HEK293 (cell line): Measurements from ENCODE around the gene RFK.

ENCODE experiments used
- CTCF ChIA-PET: fragments of 350-600 bp; formaldehyde crosslinking; extraction: SDS; loops from one replicate; lab custom pipeline; 2021; ENCODE audit warnings: antibody characterized with exemption; lab: Yijun Ruan, JAX
- POLR2A ChIA-PET: fragments of 300-600 bp; formaldehyde crosslinking; extraction: SDS; loops from one replicate; lab custom pipeline; 2020; ENCODE audit warnings: antibody characterized with exemption, inconsistent platforms; lab: Yijun Ruan, JAX
- H3K27ac ChIP-seq: fragments of 200-500 bp; sonication (Bioruptor generic); 2 replicates; pipeline ENCODE4 v1.5.1; 2014; ENCODE audit warnings: low read depth, low read length, control low read depth, inconsistent platforms; ENCODE audit errors: extremely low read depth
- H3K36me3 ChIP-seq, 2 experiments: fragments of 200-500 bp in 1 of 2; sonication (Bioruptor generic) in 1 of 2; 1 replicate in 1 of 2; 2 replicates in 1 of 2; pipeline ENCODE4 v1.5.1; 2014 to 2017; ENCODE audit warnings: inconsistent platforms in 2 of 2, low read length in 2 of 2; ENCODE audit not compliant: control insufficient read depth in 2 of 2, insufficient read depth in 1 of 2
- H3K4me1 ChIP-seq: fragments of 200-500 bp; sonication (Bioruptor generic); 2 replicates; pipeline ENCODE4 v1.5.1; 2014; ENCODE audit warnings: mild to moderate bottlenecking, low read length, inconsistent platforms; ENCODE audit not compliant: control insufficient read depth, insufficient read depth
- H3K4me3 ChIP-seq: 2 replicates; pipeline ENCODE4 v1.5.1; 2011; ENCODE audit warnings: low read depth, mild to moderate bottlenecking, control low read depth, low read length, moderate library complexity
- H3K9me3 ChIP-seq: fragments of 200-500 bp; sonication (Bioruptor generic); 2 replicates; pipeline ENCODE4 v1.5.1; 2014; ENCODE audit warnings: low read depth, low read length, inconsistent platforms; ENCODE audit not compliant: control insufficient read depth, insufficient read depth
- AEBP2 ChIP-seq: fragments of 450-650 bp; formaldehyde crosslinking; IDR thresholded peaks from 2 replicates; pipeline ENCODE4 v1.5.1; 2016; ENCODE audit warnings: missing biosample characterization, missing genetic modification characterization, borderline replicate concordance
- GLIS1 ChIP-seq: fragments of 450-650 bp; formaldehyde crosslinking; IDR thresholded peaks from 2 replicates; pipeline ENCODE4 v1.5.1; 2016; ENCODE audit warnings: missing biosample characterization, missing genetic modification characterization
- GLIS2 ChIP-seq: fragments of 450-650 bp; formaldehyde crosslinking; IDR thresholded peaks from 2 replicates; pipeline ENCODE4 v1.5.1; 2016; ENCODE audit warnings: missing biosample characterization, missing genetic modification characterization
- KLF9 ChIP-seq: fragments of 450-650 bp; formaldehyde crosslinking; IDR thresholded peaks from 2 replicates; pipeline ENCODE4 v1.5.1; 2016; ENCODE audit warnings: missing biosample characterization, missing genetic modification characterization, low read depth
- MEIS1 ChIP-seq: sonication (generic); formaldehyde crosslinking; IDR thresholded peaks from 2 replicates; pipeline ENCODE4 v1.8.1; 2022; ENCODE audit warnings: missing genetic modification reagents, mild to moderate bottlenecking, borderline replicate concordance
- PRDM4 ChIP-seq: fragments of 450-650 bp; formaldehyde crosslinking; IDR thresholded peaks from 2 replicates; pipeline ENCODE4 v1.5.1; 2017; ENCODE audit warnings: missing biosample characterization, missing genetic modification characterization
- TRIM28 ChIP-seq: IDR thresholded peaks from 2 replicates; pipeline ENCODE4 v1.6.1; 2011; ENCODE audit warnings: low read length, control low read depth, borderline replicate concordance
- ZBTB21 ChIP-seq: fragments of 450-650 bp; formaldehyde crosslinking; IDR thresholded peaks from 2 replicates; pipeline ENCODE4 v1.5.1; 2017; ENCODE audit warnings: missing biosample characterization, missing genetic modification characterization
- ZBTB8A ChIP-seq: fragments of 450-650 bp; formaldehyde crosslinking; IDR thresholded peaks from 2 replicates; pipeline ENCODE4 v1.5.1; 2016; ENCODE audit warnings: missing biosample characterization, missing genetic modification characterization
- ZNF114 ChIP-seq: fragments of 450-650 bp; formaldehyde crosslinking; IDR thresholded peaks from 2 replicates; pipeline ENCODE4 v1.5.0; 2017; ENCODE audit warnings: missing biosample characterization, missing genetic modification characterization
- ZNF16 ChIP-seq: fragments of 450-650 bp; formaldehyde crosslinking; IDR thresholded peaks from 2 replicates; pipeline ENCODE4 v1.5.1; 2016; ENCODE audit warnings: low read depth, missing biosample characterization, missing genetic modification characterization
- ZNF18 ChIP-seq: fragments of 450-650 bp; formaldehyde crosslinking; IDR thresholded peaks from 2 replicates; pipeline ENCODE4 v1.5.1; 2016; ENCODE audit warnings: missing biosample characterization, missing genetic modification characterization
- ZNF350 ChIP-seq: fragments of 450-650 bp; formaldehyde crosslinking; IDR thresholded peaks from 2 replicates; pipeline ENCODE4 v1.5.0; 2017; ENCODE audit warnings: missing biosample characterization, mild to moderate bottlenecking, missing genetic modification characterization
- ZNF362 ChIP-seq: fragments of 450-650 bp; formaldehyde crosslinking; IDR thresholded peaks from 2 replicates; pipeline ENCODE4 v1.5.1; 2016; ENCODE audit warnings: missing biosample characterization, missing genetic modification characterization
- ZNF37A ChIP-seq: fragments of 450-650 bp; IDR thresholded peaks from 2 replicates; pipeline ENCODE4 v1.5.1; 2018; ENCODE audit warnings: missing biosample characterization, missing genetic modification characterization
- ZNF488 ChIP-seq: fragments of 450-650 bp; formaldehyde crosslinking; IDR thresholded peaks from 2 replicates; pipeline ENCODE4 v1.5.1; 2016; ENCODE audit warnings: missing biosample characterization, missing genetic modification characterization
- ZNF501 ChIP-seq: fragments of 450-650 bp; formaldehyde crosslinking; IDR thresholded peaks from 2 replicates; pipeline ENCODE4 v1.5.1; 2016; ENCODE audit warnings: missing biosample characterization, missing genetic modification characterization
- ZNF529 ChIP-seq: fragments of 450-650 bp; formaldehyde crosslinking; IDR thresholded peaks from 2 replicates; pipeline ENCODE4 v1.5.1; 2017; ENCODE audit warnings: missing genetic modification characterization, missing biosample characterization; ENCODE audit not compliant: insufficient replicate concordance
- ZNF560 ChIP-seq: fragments of 450-650 bp; formaldehyde crosslinking; IDR thresholded peaks from 2 replicates; pipeline ENCODE4 v1.5.1; 2017; ENCODE audit warnings: missing biosample characterization, missing genetic modification characterization, borderline replicate concordance
- ZNF639 ChIP-seq: fragments of 450-650 bp; formaldehyde crosslinking; IDR thresholded peaks from 2 replicates; pipeline ENCODE4 v1.5.1; 2016; ENCODE audit warnings: missing biosample characterization, missing genetic modification characterization
- ZNF692 ChIP-seq: fragments of 450-650 bp; formaldehyde crosslinking; IDR thresholded peaks from 2 replicates; pipeline ENCODE4 v1.5.1; 2016; ENCODE audit warnings: missing biosample characterization, missing genetic modification characterization
- ZNF837 ChIP-seq: fragments of 450-650 bp; formaldehyde crosslinking; IDR thresholded peaks from 2 replicates; pipeline ENCODE4 v1.5.1; 2016; ENCODE audit warnings: missing biosample characterization, missing genetic modification characterization
- ZSCAN16 ChIP-seq: fragments of 450-650 bp; formaldehyde crosslinking; IDR thresholded peaks from 2 replicates; pipeline ENCODE4 v1.5.1; 2016; ENCODE audit warnings: missing biosample characterization, missing genetic modification characterization

Gene RFK

GRCh38 chr9:76401580-76402354 lies 7.5 kb upstream of the RFK start:
- H3K27ac ChIP-seq = no peak overlapping the region
- POLR2A ChIA-PET = interaction anchor here (1.4 kb wide), 1 partner anchor 54 kb away, joined by 3 read pairs; no protein-coding TSS in a partner anchor
- H3K36me3 ChIP-seq = no peaks in the 10 kb centered on the region
- H3K4me1 ChIP-seq = no peaks in the 10 kb centered on the region
- TF ChIP-seq PRDM4 (tag by site-specific recombination) (no peak), ZNF488 (tag by site-specific recombination) (no peak), GLIS1 (tag by site-specific recombination) (no peak), GLIS2 (tag by site-specific recombination) (no peak), ZNF501 (tag by site-specific recombination) (no peak), TRIM28 (no peak), ZNF529 (tag by site-specific recombination) (no peak), AEBP2 (no peak), ZNF837 (tag by site-specific recombination) (no peak), ZNF362 (tag by site-specific recombination) (no peak), ZBTB21 (tag by site-specific recombination) (no peak), ZNF639 (tag by site-specific recombination) (no peak), KLF9 (no peak), ZNF114 (tag by site-specific recombination) (no peak), ZNF560 (no peak), ZNF16 (tag by site-specific recombination) (no peak), ZBTB8A (no peak)
- CTCF ChIA-PET = interaction anchor here (0.6 to 3.4 kb wide), 10 partner anchors 8 to 313 kb away, joined by 3 to 12 read pairs (median 4); partner anchors contain the start of gene RFK
- H3K4me3 ChIP-seq = no peak overlapping the region
- no peaks in the 10 kb centered on the region for H3K9me3 ChIP-seq

GRCh38 chr9:76401176-76401575 lies 7.0 kb upstream of the RFK start:
- H3K9me3 ChIP-seq = no peaks in the 10 kb centered on the region
- H3K27ac ChIP-seq = no peak overlapping the region
- no peaks in the 10 kb centered on the region for H3K36me3 ChIP-seq
- no peaks in the 10 kb centered on the region for H3K4me1 ChIP-seq
- no peak overlapping the region for H3K4me3 ChIP-seq
- no peak for TF ChIP-seq MEIS1 (CRISPR knock-in tag)
- TF ChIP-seq ZNF37A (tag by site-specific recombination) = no peak
- TF ChIP-seq ZNF350 (tag by site-specific recombination) = no peak
- no peak for TF ChIP-seq ZNF692 (tag by site-specific recombination)
- TF ChIP-seq ZNF18 (tag by site-specific recombination) = no peak
- no peak for TF ChIP-seq ZSCAN16
- ChIA-PET CTCF (interaction anchor here (0.7 to 3.4 kb wide), 2 partner anchors 19 to 313 kb away, joined by 3 to 12 read pairs; no protein-coding TSS in a partner anchor), POLR2A (interaction anchor here (1.4 kb wide), 1 partner anchor 55 kb away, joined by 3 read pairs; no protein-coding TSS in a partner anchor)
